Endodermal cell (in vitro differentiated cells): ENCODE measurements around the gene HPS3. TPM values are rescaled to one million over a fixed set of nuclear protein-coding genes. Genes with fewer than 3 reads are reported as not detected.

ENCODE experiments used
- DNase-seq: peaks from one replicate; pipeline ENCODE4 v3.0.0-alpha.2; 2017
- H3K27ac ChIP-seq: 2 replicates; pipeline ENCODE4 v1.5.1; 2013; ENCODE audit warnings: mild to moderate bottlenecking, low read depth, low read length, moderate library complexity
- H3K27me3 ChIP-seq: 2 replicates; pipeline ENCODE4 v1.6.1; 2013; ENCODE audit warnings: mild to moderate bottlenecking, low read length, moderate library complexity; ENCODE audit not compliant: insufficient read depth, control insufficient read depth, poor library complexity, severe bottlenecking
- H3K36me3 ChIP-seq: 2 replicates; pipeline ENCODE4 v1.7.0; 2013; ENCODE audit warnings: mild to moderate bottlenecking, low read length, moderate library complexity; ENCODE audit not compliant: control insufficient read depth, insufficient read depth
- H3K4me1 ChIP-seq: one replicate; pipeline ENCODE4 v1.7.0; 2013; ENCODE audit warnings: low read length; ENCODE audit not compliant: control insufficient read depth, insufficient read depth
- H3K4me3 ChIP-seq: 2 replicates; pipeline ENCODE4 v1.5.1; 2013; ENCODE audit warnings: mild to moderate bottlenecking, low read length, moderate library complexity
- H3K9ac ChIP-seq: 2 replicates; pipeline ENCODE4 v1.6.1; 2013; ENCODE audit warnings: mild to moderate bottlenecking, low read length, moderate library complexity; ENCODE audit not compliant: poor library complexity, severe bottlenecking; ENCODE audit errors: extremely low read depth
- H3K9me3 ChIP-seq: 2 replicates; pipeline ENCODE4 v1.6.1; 2013; ENCODE audit warnings: mild to moderate bottlenecking, low read length, moderate library complexity; ENCODE audit not compliant: control insufficient read depth
- H3K27ac Mint-ChIP-seq: 2 replicates; pipeline ENCODE4 v1.8.0; 2020; ENCODE audit warnings: mixed read lengths
- H3K27me3 Mint-ChIP-seq: 2 replicates; pipeline ENCODE4 v1.8.0; 2021; ENCODE audit warnings: mild to moderate bottlenecking, mixed read lengths; ENCODE audit not compliant: insufficient read depth
- H3K36me3 Mint-ChIP-seq: 2 replicates; pipeline ENCODE4 v1.8.0; 2020; ENCODE audit warnings: low read depth, mixed read lengths
- H3K4me1 Mint-ChIP-seq: 2 replicates; pipeline ENCODE4 v1.8.0; 2020; ENCODE audit warnings: mixed read lengths
- H3K4me3 Mint-ChIP-seq: 2 replicates; pipeline ENCODE4 v1.8.0; 2020; ENCODE audit warnings: mild to moderate bottlenecking, moderate library complexity, mixed read lengths
- H3K9me3 Mint-ChIP-seq: 2 replicates; pipeline ENCODE4 v1.8.0; 2020; ENCODE audit warnings: mild to moderate bottlenecking, mixed read lengths
- CTCF ChIP-seq: fragments of 200-600 bp; sonication (generic); conservative IDR thresholded peaks from 2 replicates; pipeline ENCODE4 v1.5.0; 2021; ENCODE audit warnings: antibody characterized with exemption, mild to moderate bottlenecking
- WGBS, 2 experiments: methylation state at CpG; one replicate each; pipeline versions ENCODE4 v1.1.5 to v1.1.7; 2013; ENCODE audit warnings: missing lambda C conversion rate in 2 of 2, mixed read lengths in 1 of 2; ENCODE audit not compliant: insufficient coverage in 1 of 2, insufficient read length in 1 of 2; 5-methylcytosine and 5-hydroxymethylcytosine counted together
- total RNA-seq, 2 donors: library from RNA; stranded (reverse); fragmentation: NEBNext Ultra II Directional in 1 of 2; extraction: Animal tissue kit (Norgen Biotek cat#: 25700) in 1 of 2; gene quantifications; 2 replicates in 1 of 2; 3 replicates in 1 of 2; pipeline ENCODE4 v1.2.1, GENCODE V29; 2021

HPS3 gene
- total RNA-seq, 2 donors from 2014 or later = 26.0 to 28.7 TPM

DNA sequence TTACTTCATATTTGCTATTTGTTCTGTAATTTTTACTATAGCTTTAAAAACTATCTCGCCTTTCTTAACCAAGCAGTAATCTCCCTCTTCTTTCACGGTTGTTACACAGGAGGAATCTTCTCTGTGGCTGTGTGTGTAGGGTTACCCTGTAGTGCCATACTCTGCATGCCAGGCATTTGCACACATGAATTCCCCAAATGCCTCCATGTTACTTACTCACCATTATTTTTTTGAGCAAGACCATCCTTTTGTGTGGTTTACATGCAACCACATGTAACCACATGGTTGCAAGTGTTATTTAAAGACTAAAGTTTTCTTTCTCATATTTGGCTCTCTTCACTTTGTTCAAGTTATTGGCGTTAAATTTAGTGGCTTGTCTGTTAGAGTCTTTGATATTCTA lies 45.5 kb downstream of the HPS3 start:
- no peak for TF ChIP-seq CTCF
- no peaks in the 10 kb centered on the region for H3K27me3 ChIP-seq
- no peak overlapping the region for H3K27ac ChIP-seq
- peaks cover 16% of the 10 kb centered on the region for H3K9me3 ChIP-seq
- H3K36me3 Mint-ChIP-seq = peaks cover 52% of the 10 kb centered on the region
- no peak for DNase-seq
- no peak overlapping the region for H3K4me3 ChIP-seq
- no peak overlapping the region for H3K27ac Mint-ChIP-seq
- 91 to 100% methylated on average over 1 to 3 of the region's 3 CpGs for WGBS, 2 experiments
- H3K9ac ChIP-seq = no peak overlapping the region
- H3K9me3 Mint-ChIP-seq = peaks cover 4% of the 10 kb centered on the region
- no peaks in the 10 kb centered on the region for H3K4me1 Mint-ChIP-seq
- H3K4me1 ChIP-seq = no peaks in the 10 kb centered on the region
- H3K27me3 Mint-ChIP-seq = no peaks in the 10 kb centered on the region
- H3K4me3 Mint-ChIP-seq = no peak overlapping the region
- peaks cover 16% of the 10 kb centered on the region for H3K36me3 ChIP-seq

- TF ChIP-seq CTCF = no peak
- DNase-seq = no peak
- Histone ChIP-seq H3K27me3 (no peaks in the 10 kb centered on the region), H3K9ac (no peak overlapping the region), H3K9me3 (peaks cover 16% of the 10 kb centered on the region), H3K27ac (no peak overlapping the region), H3K36me3 (peaks cover 7% of the 10 kb centered on the region), H3K4me1 (no peaks in the 10 kb centered on the region), H3K4me3 (no peak overlapping the region)
- H3K27ac Mint-ChIP-seq = no peak overlapping the region
- no peaks in the 10 kb centered on the region for H3K27me3 Mint-ChIP-seq
- WGBS, 2 experiments = 100% methylated on average over 1 of the region's 1 CpG; no CpG with 5 or more reads in 1 of the 2 experiments
- H3K36me3 Mint-ChIP-seq = peaks cover 34% of the 10 kb centered on the region
- peaks cover 4% of the 10 kb centered on the region for H3K9me3 Mint-ChIP-seq
- no peak overlapping the region for H3K4me3 Mint-ChIP-seq
- H3K4me1 Mint-ChIP-seq = no peaks in the 10 kb centered on the region
Measured at GRCh38 chr3:149177122-149177521, 47.7 kb downstream of the HPS3 start.

DNA sequence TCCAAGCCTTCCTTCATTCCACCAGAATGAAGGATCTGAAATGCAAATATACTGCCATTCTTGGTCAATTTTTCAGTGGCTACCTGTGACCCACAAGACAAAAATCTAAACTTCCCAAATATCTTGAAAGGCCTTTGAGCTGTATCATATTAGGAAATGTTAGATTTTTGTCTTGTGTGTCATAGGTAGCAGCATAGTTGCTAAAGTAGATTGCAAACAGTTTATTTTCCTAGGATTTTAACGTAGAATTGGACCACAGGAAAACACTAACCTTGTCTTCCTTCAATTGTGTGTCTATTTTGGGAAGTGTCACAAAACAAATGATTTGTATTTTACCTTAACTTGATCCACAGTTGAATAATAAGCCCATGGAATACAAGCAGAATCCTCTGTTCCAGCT lies 49.8 kb downstream of the HPS3 start:
- Mint-ChIP-seq H3K9me3 (peaks cover 4% of the 10 kb centered on the region), H3K36me3 (peaks cover 15% of the 10 kb centered on the region), H3K4me3 (no peak overlapping the region), H3K27ac (no peak overlapping the region), H3K4me1 (no peaks in the 10 kb centered on the region), H3K27me3 (no peaks in the 10 kb centered on the region)
- WGBS, 2 experiments = 100% methylated on average over 1 of the region's 1 CpG
- Histone ChIP-seq H3K9ac (no peak overlapping the region), H3K27ac (no peak overlapping the region), H3K4me1 (no peaks in the 10 kb centered on the region), H3K27me3 (no peaks in the 10 kb centered on the region), H3K36me3 (peaks cover 7% of the 10 kb centered on the region), H3K4me3 (no peak overlapping the region), H3K9me3 (peaks cover 16% of the 10 kb centered on the region)
- no peak for TF ChIP-seq CTCF
- no peak for DNase-seq
